GM21786 (cell line): ENCODE data around the gene KRTAP5-4.
"Not testable (repeated sequence)": the region's sequence is repeated elsewhere in the genome, so short reads cannot be mapped to it uniquely, and the experiment has no call there.

ENCODE experiments used
- ATAC-seq: cut with Tn5 transposase; IDR thresholded peaks from one replicate; pipeline ENCODE4 v1.9.1; 2021; ENCODE audit not compliant: unreplicated experiment

KRTAP5-4 gene

DNA sequence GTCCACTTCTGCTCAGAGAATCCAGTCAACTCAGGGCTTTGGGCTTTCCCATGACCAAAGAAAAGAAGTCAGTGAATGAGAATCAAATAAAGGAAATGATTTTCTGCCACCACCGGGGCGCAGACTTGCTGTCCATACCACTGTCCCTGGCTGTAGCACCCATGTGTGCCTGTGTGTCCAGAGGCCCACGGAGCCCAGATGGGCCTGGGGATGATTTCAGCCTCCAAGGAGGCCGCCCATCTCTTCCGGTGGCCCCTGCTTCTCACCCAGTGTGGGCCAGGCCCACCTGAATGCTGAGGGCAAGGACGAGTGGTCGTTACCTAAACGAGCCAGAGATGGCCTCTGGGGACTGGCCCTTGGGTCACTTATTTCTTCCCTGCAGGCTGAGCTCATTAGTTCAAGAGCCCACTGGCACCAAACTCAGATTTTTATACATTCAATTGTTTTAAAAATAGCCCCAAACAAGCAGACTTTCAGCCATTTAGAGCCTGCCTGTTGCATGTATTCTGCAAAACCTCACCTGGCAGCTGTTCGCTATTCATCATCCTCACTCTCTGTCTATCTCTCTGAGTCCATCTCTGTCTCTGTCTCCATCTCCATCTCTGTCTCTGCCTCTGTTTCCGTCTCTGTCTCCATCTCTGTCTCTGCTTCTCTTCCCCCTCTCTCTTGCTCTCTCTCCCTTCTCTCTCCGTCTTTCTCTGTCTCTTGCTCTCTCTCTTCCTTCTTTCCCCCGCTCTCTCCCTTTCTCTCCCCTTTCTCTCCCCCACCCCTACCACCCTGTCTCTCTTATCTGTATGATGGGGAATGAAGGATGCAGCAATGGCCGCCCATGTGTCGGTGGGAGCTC, 31.8 kb upstream of the KRTAP5-4 start:
- ATAC-seq, result no peak

DNA sequence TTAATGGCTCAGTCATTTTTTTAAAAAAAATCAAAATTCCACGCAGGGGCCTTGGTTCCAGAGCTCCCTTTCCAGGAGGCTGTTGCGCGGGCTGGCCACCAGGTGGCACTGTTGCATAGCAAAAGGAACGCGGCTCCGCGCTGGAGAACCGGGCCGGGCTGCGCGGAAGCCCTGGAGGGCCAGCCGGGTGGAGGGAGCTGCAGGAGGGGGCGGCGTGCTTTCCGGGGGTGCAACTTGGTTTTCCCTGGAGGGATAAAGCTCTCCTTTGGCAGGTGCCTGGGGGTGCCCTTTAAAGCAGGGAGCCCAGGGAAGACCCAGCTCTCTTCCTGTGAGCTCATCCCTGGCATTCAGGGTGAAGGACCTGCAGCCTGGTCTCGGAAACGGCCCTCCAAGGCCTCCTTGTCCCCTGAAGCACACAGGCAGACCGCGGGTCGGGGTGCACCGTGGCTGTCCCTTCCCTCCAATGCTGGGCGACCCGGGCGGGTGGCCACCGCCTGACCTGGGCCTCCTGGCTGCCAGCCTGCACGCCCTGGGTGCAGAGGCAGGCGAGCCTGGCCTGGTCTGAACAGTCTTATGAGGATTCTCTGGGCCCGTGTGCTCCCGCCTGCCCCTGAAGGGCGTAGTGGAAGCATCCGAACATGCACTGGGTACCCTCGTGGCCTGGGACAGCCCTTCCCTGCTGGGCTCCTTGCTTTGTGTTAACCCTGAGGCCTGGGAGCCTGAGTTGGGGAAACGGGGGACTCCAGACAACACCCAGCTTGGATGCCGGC, 31.0 kb upstream of the KRTAP5-4 start:
- ATAC-seq, result no peak

DNA sequence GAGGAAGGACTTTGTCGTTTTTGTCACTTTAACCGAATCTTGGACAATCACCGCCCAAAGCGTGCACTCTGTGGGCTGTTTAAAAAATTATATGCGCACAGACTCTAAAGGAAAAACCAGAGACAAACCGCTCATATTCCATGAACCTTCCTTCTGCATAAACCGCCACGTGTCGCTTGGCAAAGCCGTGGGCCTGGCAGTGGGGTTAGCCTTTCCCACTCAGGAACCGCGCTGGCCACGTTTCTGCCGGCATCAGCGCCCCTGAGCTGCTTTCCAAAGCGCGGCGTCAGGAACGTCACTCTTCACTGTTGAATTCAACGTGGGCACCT, 30.5 kb upstream of the KRTAP5-4 start:
- no peak for ATAC-seq

DNA sequence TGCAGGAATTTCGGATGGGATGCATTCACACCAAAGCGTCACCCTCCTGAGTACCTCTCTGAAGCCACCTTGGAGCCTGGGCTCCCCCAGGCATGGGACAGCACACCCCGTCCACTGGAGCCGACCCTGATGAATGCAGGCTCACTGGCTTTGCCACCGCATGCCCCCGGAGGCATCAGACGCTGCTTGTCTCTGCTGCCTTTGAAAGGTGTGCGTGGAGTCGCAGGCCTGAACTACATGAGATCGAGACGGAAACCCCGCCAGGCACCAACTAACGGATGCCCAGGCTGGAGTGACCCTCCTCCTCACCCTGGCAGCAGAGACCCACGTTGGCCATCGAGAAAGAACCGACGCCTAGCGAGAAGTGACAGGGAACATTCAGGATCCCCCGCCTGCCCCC, 30.1 kb upstream of the KRTAP5-4 start:
- no peak for ATAC-seq

DNA sequence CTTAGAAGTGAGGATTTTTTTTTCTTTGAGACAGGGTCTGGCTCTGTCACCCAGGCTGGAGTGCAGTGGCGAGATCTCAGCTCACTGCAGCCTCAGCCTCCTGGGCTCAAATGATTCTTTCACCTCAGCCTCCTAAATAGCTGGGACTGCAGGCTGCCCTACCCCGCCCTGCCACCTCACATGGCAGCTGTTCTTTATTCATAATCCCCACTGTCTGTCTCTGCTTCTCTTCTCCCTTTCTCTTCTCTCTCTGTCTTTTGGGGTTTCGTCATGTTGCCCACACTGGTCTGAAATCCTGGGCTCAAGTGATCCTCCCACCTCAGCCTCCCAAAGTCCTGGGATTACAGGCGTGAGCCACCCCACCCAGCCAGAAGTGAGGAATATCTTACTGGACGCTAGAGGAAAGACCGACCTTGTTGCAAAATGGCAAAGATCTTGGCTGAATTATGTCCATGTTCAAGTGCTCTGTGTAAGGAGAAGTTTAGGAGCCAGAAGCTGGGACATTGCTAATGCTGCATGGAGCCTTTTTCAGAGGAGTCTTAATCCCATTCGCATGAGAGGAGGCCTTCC, 29.6 kb upstream of the KRTAP5-4 start:
- no peak for ATAC-seq

DNA sequence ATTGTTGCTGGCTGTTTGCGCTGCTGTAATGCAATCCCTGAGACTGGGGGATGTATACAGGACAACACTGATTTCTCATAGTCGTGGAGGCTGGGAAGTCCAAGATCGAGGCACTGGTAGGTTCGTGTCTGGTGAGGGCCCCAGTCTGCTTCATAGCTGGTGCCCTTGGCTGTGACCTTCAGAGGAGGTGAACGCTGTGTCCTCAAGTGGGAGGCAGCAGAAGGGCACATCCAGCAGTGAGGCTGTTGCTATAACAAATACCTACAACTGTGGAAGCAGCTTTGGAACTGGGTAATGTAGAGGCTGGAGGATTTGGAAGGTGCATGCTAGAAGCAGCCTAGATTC, 29.0 kb upstream of the KRTAP5-4 start:
- no peak for ATAC-seq

DNA sequence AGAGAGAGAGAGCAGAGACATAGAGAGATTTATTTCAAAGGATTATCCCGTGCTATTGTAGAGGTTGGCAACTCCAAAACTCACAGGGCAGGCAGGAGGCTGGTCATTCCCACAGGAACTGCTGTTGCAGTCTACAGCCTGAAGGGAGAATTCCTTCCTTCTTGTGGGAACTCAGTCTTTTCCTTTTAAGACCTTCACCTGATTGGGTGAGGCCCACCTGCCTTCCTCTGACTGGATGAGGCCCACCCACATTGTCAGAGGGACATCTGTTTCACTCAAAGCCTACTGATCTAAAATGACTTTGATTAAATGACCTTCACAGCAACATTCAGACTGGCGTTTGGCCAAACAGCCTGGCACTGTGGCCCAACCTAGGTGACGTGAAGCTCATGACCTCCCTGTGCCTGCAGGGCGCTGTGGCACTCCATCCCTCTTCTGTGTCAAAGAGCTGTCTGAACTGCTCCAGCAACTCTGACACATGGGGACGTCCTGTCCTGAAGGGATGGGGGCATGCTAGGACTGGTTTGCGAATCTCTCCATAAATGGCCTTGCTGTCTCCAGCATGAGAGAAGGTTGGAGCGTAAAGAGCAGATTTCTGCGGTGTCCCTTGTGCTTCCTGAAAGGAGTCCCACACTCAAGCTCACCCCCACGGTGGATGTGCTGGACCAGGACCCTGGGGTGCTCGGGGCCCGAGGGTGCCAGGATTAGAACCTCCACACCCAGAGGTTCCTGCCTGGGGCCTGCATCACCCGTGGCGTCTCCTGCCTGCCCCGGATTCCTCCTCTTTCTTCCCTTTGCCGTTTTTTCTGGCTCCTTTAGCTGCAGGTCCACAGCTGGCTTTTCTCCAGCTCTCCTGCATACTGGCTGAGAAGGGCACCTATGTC, 28.3 kb upstream of the KRTAP5-4 start:
- no peak for ATAC-seq

DNA sequence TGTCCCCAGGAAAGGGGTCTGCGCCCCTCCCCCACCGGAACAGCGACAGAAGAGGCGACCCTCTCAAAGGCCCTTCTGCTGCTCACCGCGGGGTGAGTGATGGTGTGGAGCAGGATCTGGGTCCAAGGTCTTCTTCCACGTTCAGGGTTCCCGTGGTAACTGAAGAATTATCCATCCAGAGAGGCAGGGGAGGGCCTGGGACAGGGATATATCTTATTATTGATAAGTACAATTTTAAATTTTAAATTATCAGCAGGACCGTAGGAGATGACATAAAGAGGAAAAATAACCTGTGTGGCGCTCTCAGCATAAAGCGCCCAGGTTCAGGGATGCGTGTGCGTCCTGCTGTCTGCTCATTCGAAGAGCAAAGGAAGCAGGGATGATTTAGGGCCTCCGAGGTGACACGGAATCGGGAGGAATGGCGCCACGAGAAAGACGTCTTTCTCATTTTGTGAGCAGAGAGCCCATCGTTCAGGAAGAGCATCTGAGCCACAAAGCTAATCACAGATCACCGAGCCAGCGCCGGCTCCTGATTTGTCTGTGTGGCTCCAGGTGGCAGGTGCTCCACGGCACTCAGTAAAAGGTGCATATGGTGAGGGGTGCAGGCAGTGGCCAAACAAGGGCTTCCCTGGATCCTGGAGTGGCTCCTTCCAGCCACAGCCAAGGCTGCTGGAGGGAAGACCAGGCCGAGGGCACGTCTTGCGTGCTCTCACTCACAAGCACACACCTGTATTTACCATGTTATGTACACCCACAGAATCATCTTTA, 26.9 kb upstream of the KRTAP5-4 start:
- no peak for ATAC-seq

DNA sequence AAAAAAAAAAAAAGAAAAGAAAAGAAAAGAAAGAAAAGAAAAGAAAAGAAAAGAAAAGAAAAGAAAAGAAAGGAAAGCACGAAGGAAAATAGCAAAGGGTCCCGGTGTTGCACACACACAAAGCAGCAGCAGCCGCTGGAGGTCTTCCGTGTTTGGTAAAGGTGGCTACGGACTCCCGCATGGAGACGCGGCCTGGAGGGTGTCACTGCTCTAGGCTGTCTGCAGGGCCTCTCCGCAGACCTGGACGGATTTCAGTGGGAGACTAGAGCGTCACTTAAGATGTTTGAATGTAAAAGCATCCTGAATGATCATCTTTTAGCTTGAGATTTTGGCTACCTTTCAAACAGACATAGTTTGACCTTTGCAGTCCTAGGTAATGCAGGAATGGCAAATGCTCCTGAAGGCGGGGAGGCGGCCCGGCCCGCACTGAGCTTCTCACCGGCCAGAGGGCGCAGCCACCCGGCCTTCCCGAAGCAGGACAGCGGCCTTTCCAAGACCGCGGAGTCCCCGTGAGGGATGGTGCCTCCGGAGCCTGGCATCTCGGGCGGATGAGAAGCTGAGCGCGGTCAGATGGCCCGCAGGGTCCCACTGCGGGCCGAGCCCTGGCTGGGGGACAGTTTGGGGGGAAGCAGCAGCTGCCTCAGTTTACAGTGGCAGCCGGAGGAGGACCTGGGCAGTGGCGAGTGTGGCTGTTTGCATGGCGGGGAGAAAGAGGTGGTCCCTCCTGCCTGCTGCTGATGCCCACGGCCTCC, 26.1 kb upstream of the KRTAP5-4 start:
- no peak for ATAC-seq

DNA sequence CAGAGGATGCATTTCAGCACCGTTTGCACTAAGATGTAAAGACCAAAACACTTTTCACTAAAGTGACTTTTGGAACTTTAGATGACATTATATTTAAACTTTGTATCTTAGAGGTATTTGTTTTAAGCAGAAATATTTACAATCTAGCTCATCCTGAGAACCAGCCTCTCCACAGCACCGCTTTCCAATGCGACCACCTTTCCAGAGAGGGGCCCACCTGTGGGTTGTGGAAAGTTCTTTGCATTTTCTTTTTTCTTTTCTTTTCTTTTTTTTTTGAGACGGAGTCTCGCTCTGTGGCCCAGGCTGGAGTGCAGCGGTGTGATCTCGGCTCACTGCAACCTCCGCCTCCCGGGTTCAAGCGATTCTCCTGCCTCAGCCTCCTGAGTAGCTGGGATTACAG, 24.6 kb upstream of the KRTAP5-4 start:
- not testable (repeated sequence) for ATAC-seq

DNA sequence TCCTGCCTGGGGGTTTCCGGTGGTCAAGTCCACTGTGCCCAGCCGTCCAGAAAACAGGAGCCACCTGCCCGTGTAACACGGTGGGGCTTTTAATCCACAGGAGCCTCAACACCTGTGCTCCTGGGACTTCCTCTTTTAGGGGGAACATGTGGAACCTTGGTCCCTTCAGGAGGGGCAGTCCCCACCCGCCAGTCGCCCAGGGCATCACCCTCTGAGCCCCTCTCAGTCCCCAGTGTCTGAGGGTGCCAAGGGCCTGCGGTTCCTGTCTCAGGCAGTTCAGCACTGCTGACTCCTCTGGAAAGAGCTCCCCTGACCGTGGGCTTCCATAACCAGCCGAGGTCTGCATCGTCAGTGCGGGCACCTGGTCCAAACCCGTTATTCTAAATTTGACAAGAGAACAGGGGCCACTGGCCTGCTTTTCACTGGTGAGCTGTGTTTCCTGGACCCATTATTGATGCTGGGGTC, 23.5 kb upstream of the KRTAP5-4 start:
- ATAC-seq, result no peak

DNA sequence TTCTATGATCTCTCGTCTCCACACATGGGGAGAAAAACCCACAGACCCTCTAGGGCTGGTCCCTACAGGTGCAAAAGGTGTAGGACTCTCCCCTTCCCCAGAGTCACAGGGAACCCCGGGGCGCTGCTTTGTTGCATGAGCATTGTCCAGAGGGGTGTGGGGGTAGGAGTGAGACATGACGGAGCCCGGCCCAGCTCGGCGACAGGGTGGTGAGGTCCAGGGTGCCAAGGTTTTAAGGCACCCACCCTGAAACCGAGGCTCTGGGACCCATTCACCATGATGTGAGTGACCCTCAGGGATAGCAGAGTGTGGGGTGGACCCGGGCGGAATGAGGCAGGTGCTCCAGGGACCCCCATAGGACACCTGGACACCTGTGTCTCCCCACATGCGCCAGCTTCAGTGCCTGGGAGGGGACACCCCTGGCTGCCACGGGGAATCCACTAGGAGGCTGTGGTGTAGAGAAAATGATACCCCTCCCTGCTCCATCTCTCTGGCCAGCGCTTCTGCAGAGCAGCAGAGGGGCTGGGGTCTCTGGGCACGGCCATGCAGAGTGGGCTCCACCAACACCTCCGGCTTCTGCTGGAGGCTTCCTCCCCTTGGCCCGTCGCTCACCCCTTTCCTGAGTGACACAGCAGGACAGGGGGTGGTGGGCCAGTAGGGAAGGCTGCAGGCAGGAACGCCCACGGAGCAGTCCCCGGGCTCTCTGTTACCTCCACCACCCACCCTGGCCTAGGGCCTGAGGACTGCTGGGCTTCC, 22.8 kb upstream of the KRTAP5-4 start:
- no peak for ATAC-seq

DNA sequence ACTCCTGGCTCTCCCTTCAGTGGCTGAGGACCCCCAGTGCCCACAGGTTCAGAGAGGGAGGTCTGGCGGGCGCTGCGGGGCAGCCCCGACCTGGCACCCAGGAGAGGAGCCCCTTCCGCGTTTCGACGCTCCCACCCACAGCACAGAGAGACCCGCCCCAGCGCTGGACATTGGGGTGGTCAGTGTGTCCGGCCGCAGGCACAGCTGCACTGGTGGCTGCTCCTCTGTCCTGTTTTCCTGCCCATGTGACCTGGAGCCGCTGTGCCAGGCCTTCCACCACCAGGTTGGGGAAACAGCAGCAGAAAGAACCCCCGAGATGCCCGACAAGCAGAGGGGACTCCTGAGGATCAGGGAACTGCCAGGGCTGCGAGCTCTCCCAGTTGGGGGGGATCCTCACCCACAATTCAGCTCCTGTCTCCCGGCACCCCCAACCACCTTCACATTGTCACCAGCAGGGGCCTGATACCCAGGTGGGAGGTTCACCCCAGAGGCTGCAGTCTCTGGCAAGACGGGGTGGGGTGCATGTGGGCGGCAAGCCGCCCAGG, 21.3 kb upstream of the KRTAP5-4 start:
- no peak for ATAC-seq

DNA sequence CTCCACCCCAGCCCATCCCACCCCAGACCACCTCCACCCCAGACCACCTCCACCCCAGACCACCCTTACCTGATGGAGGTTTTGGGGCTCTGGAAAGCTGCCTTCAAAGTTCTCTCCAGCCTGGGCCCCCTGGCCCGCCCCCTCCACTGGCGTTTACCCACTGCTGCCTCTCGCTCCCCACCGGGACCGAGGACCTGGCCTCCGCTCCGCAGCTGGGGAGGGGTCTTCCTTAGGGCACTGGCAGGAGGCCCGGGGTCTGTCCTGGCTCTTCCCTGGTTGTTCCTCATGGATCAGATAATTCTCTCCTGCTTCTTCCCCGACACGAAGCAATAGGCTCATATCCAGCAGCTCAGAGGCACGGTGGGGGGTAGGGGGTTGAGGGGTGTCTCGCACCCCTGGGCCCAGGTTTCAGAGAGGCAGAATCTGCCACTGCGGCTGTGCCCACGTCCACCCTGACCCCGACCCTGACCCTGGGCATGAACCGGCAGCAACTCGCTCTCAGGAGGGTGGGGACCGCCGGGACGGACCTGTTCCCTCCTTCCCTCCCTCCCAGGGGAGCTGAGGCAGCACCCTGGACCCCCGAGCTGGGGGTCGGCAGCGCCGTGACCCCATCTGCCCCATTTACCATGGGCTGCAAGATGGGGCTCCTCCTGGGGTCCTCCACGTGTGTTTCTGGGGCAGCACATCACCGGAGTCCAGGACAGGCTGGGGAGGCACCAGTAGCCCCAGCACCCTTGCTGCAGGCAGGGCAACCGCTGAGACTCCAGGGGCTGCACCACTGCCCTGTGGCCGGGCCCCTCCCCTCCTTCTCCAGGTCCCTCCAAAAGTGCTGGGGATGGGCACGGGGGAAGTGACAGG, 20.6 kb upstream of the KRTAP5-4 start:
- no peak for ATAC-seq

DNA sequence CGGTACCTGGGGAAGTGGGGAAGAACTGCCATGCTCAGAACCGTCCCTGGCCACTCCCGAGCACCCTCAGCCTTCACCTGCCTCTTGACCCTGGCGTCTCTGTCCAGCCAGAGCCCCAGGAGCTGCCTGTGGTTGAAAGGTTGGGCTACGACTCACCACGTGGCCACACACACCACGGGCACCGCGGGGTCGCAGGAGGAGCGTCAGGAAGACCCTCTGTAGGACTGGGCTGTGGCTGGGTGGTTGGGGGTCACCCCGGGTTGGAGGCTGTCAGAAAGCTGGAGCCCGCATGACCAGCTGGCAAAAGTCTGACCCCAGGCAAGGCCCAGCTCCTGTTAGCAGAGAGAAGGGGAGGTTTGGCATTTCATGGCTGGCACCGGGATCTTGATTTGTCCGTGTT, 19.2 kb upstream of the KRTAP5-4 start:
- ATAC-seq, result no peak

DNA sequence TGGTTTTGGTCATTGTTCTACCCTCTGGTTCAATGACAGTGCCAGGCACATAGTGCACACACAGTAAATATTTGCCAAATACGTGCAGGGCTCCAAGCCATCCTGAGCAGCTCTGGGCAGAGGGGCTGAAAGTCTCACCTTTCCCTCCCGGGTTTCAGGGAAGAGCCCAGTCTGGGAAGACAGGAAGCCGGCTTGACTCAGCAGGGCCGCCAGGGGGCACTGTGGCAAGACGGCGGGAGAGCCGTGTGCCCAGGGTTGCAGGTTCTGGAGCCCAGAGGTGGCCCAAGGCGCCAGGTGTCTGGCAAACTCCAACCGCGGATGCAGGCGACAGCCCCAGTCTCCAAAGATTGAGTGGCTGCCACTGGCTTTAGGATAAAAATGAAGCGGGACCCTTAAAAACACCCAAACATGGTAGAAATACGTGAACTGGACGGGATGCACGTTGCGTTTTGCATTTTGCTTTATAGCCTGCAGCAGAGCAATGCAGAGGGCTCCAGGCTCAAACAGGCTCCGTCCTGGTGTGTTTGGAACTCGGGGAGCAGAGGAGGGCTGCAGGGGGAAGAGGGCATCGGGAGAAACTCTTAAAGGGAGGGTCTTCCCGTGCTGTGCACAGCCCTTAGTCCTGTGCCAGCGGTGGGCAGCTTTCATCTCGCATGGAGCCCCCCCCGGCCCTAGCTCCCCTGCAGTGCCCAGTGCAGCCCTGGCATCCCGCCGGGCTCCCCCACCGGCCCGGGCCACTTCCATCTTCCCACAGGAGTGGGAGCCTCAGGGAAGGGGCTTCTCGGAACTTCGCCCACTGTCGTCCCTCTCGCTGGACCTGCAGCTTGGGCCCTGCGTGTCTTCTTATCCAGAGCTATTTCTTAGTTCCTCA, 18.4 kb upstream of the KRTAP5-4 start:
- ATAC-seq, result no peak

DNA sequence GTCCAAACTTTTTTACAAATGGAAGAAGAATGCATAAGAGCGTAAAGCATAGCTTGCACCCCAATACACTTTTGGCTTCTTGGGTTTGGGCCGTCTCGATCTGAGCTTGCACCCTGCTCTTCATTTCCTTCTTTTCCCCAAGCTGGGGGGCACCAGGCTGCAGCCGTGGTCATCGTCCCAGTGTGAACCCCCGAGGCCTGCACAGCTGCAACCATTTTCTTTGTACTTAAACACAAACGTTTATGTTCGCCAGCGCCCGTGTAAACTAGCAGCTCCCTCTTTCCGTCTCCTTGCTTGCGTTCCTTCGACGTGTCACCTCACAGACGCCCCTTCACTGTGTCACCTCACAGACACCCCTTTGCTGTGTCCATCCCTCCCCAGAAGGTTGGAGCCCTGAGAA, 17.7 kb upstream of the KRTAP5-4 start:
- no peak for ATAC-seq
